ENCODE measurements around the gene CEP63. TPM values are rescaled to one million over a fixed set of nuclear protein-coding genes. Genes with fewer than 3 reads are reported as not detected.

CEP63 gene
- polyA plus RNA-seq, 2 donors = 10.1 to 11.7 TPM

- Histone ChIP-seq H3K4me1 (ENCODE audit: control insufficient read depth in 2 of 2, insufficient read depth in 2 of 2, low read length in 1 of 2) (peaks cover 0 to 4% of the 10 kb centered on the region in 2 donors), H3K4me3 (ENCODE audit: low read depth in 1 of 2, low read length in 2 of 2) (no peak overlapping the region), H3K27ac (ENCODE audit: low read depth in 2 of 2, low read length in 1 of 2) (peak overlapping the region; percentile 57 to 59), H3K9me3 (ENCODE audit: control insufficient read depth in 2 of 2, insufficient read depth in 1 of 2, low read depth in 1 of 2, low read length in 1 of 2) (no peaks in the 10 kb centered on the region), H3K36me3 (ENCODE audit: control insufficient read depth in 2 of 2, insufficient read depth in 2 of 2, low read length in 1 of 2) (no peaks in the 10 kb centered on the region), H3K27me3 (ENCODE audit: control insufficient read depth in 1 of 2, insufficient read depth in 2 of 2, low read length in 2 of 2) (no peaks in the 10 kb centered on the region)
- WGBS, 2 donors = 32 to 33% methylated on average over 13 of the region's 13 CpGs
Measured at GRCh38 chr3:134464064-134464688, 21.7 kb upstream of the CEP63 start.

- Histone ChIP-seq H3K27ac (ENCODE audit: low read depth in 2 of 2, low read length in 1 of 2) (peak overlapping the region; percentile 57 to 59), H3K4me3 (ENCODE audit: low read depth in 1 of 2, low read length in 2 of 2) (no peak overlapping the region), H3K36me3 (ENCODE audit: control insufficient read depth in 2 of 2, insufficient read depth in 2 of 2, low read length in 1 of 2) (no peaks in the 10 kb centered on the region), H3K9me3 (ENCODE audit: control insufficient read depth in 2 of 2, insufficient read depth in 1 of 2, low read depth in 1 of 2, low read length in 1 of 2) (no peaks in the 10 kb centered on the region), H3K27me3 (ENCODE audit: control insufficient read depth in 1 of 2, insufficient read depth in 2 of 2, low read length in 2 of 2) (no peaks in the 10 kb centered on the region), H3K4me1 (ENCODE audit: control insufficient read depth in 2 of 2, insufficient read depth in 2 of 2, low read length in 1 of 2) (peaks cover 0 to 4% of the 10 kb centered on the region in 2 donors)
- WGBS, 2 donors = 70 to 79% methylated on average over 8 of the region's 8 CpGs
Measured at GRCh38 chr3:134464689-134465365, 21.0 kb upstream of the CEP63 start.

GRCh38 chr3:134466331-134466730 is 19.5 kb upstream of the CEP63 start:
- H3K4me1 ChIP-seq (ENCODE audit: control insufficient read depth in 2 of 2, insufficient read depth in 2 of 2, low read length in 1 of 2) = peaks cover 0 to 5% of the 10 kb centered on the region in 2 donors
- H3K9me3 ChIP-seq (ENCODE audit: control insufficient read depth in 2 of 2, insufficient read depth in 1 of 2, low read depth in 1 of 2, low read length in 1 of 2) = no peaks in the 10 kb centered on the region
- H3K27ac ChIP-seq (ENCODE audit: low read depth in 2 of 2, low read length in 1 of 2) = no peak overlapping the region
- no peaks in the 10 kb centered on the region for H3K27me3 ChIP-seq (ENCODE audit: control insufficient read depth in 1 of 2, insufficient read depth in 2 of 2, low read length in 2 of 2)
- WGBS, 2 donors = 30 to 64% methylated on average over 1 of the region's 1 CpG
- H3K36me3 ChIP-seq (ENCODE audit: control insufficient read depth in 2 of 2, insufficient read depth in 2 of 2, low read length in 1 of 2) = no peaks in the 10 kb centered on the region
- H3K4me3 ChIP-seq (ENCODE audit: low read depth in 1 of 2, low read length in 2 of 2) = no peak overlapping the region

- Histone ChIP-seq H3K9me3 (ENCODE audit: control insufficient read depth in 2 of 2, insufficient read depth in 1 of 2, low read depth in 1 of 2, low read length in 1 of 2) (no peaks in the 10 kb centered on the region), H3K4me3 (ENCODE audit: low read depth in 1 of 2, low read length in 2 of 2) (no peak overlapping the region), H3K4me1 (ENCODE audit: control insufficient read depth in 2 of 2, insufficient read depth in 2 of 2, low read length in 1 of 2) (peaks cover 0 to 10% of the 10 kb centered on the region in 2 donors), H3K36me3 (ENCODE audit: control insufficient read depth in 2 of 2, insufficient read depth in 2 of 2, low read length in 1 of 2) (no peaks in the 10 kb centered on the region), H3K27ac (ENCODE audit: low read depth in 2 of 2, low read length in 1 of 2) (no peak overlapping the region), H3K27me3 (ENCODE audit: control insufficient read depth in 1 of 2, insufficient read depth in 2 of 2, low read length in 2 of 2) (no peaks in the 10 kb centered on the region)
- 88 to 94% methylated on average over 4 of the region's 4 CpGs for WGBS, 2 donors
Measured at GRCh38 chr3:134468519-134468918, 17.3 kb upstream of the CEP63 start.

- Histone ChIP-seq H3K36me3 (ENCODE audit: control insufficient read depth in 2 of 2, insufficient read depth in 2 of 2, low read length in 1 of 2) (no peaks in the 10 kb centered on the region), H3K9me3 (ENCODE audit: control insufficient read depth in 2 of 2, insufficient read depth in 1 of 2, low read depth in 1 of 2, low read length in 1 of 2) (no peaks in the 10 kb centered on the region), H3K4me3 (ENCODE audit: low read depth in 1 of 2, low read length in 2 of 2) (no peak overlapping the region), H3K27me3 (ENCODE audit: control insufficient read depth in 1 of 2, insufficient read depth in 2 of 2, low read length in 2 of 2) (no peaks in the 10 kb centered on the region), H3K27ac (ENCODE audit: low read depth in 2 of 2, low read length in 1 of 2) (peak overlapping the region in 1 of 2 donors; percentile 7), H3K4me1 (ENCODE audit: control insufficient read depth in 2 of 2, insufficient read depth in 2 of 2, low read length in 1 of 2) (peaks cover 5 to 9% of the 10 kb centered on the region in 2 donors)
- WGBS, 2 donors = 53 to 63% methylated on average over 8 of the region's 8 CpGs
Measured at GRCh38 chr3:134471521-134472193, 14.2 kb upstream of the CEP63 start.

- Histone ChIP-seq H3K27me3 (ENCODE audit: control insufficient read depth in 1 of 2, insufficient read depth in 2 of 2, low read length in 2 of 2) (no peaks in the 10 kb centered on the region), H3K4me3 (ENCODE audit: low read depth in 1 of 2, low read length in 2 of 2) (no peak overlapping the region), H3K27ac (ENCODE audit: low read depth in 2 of 2, low read length in 1 of 2) (no peak overlapping the region), H3K4me1 (ENCODE audit: control insufficient read depth in 2 of 2, insufficient read depth in 2 of 2, low read length in 1 of 2) (peaks cover 5 to 13% of the 10 kb centered on the region in 2 donors), H3K36me3 (ENCODE audit: control insufficient read depth in 2 of 2, insufficient read depth in 2 of 2, low read length in 1 of 2) (no peaks in the 10 kb centered on the region), H3K9me3 (ENCODE audit: control insufficient read depth in 2 of 2, insufficient read depth in 1 of 2, low read depth in 1 of 2, low read length in 1 of 2) (no peaks in the 10 kb centered on the region)
- 97 to 98% methylated on average over 6 of the region's 6 CpGs for WGBS, 2 donors
Measured at GRCh38 chr3:134472831-134473230, 13.0 kb upstream of the CEP63 start.

GRCh38 chr3:134473868-134474546 is 11.8 kb upstream of the CEP63 start:
- Histone ChIP-seq H3K36me3 (ENCODE audit: control insufficient read depth in 2 of 2, insufficient read depth in 2 of 2, low read length in 1 of 2) (no peaks in the 10 kb centered on the region), H3K27me3 (ENCODE audit: control insufficient read depth in 1 of 2, insufficient read depth in 2 of 2, low read length in 2 of 2) (no peaks in the 10 kb centered on the region), H3K9me3 (ENCODE audit: control insufficient read depth in 2 of 2, insufficient read depth in 1 of 2, low read depth in 1 of 2, low read length in 1 of 2) (no peaks in the 10 kb centered on the region), H3K4me3 (ENCODE audit: low read depth in 1 of 2, low read length in 2 of 2) (no peak overlapping the region), H3K4me1 (ENCODE audit: control insufficient read depth in 2 of 2, insufficient read depth in 2 of 2, low read length in 1 of 2) (peaks cover 5 to 13% of the 10 kb centered on the region in 2 donors), H3K27ac (ENCODE audit: low read depth in 2 of 2, low read length in 1 of 2) (no peak overlapping the region)
- WGBS, 2 donors = 15 to 24% methylated on average over 8 to 9 of the region's 9 CpGs

GRCh38 chr3:134474956-134475355 is 10.9 kb upstream of the CEP63 start:
- H3K36me3 ChIP-seq (ENCODE audit: control insufficient read depth in 2 of 2, insufficient read depth in 2 of 2, low read length in 1 of 2) = no peaks in the 10 kb centered on the region
- no peaks in the 10 kb centered on the region for H3K9me3 ChIP-seq (ENCODE audit: control insufficient read depth in 2 of 2, insufficient read depth in 1 of 2, low read depth in 1 of 2, low read length in 1 of 2)
- 79 to 87% methylated on average over 5 of the region's 5 CpGs for WGBS, 2 donors
- no peak overlapping the region for H3K4me3 ChIP-seq (ENCODE audit: low read depth in 1 of 2, low read length in 2 of 2)
- H3K27ac ChIP-seq (ENCODE audit: low read depth in 2 of 2, low read length in 1 of 2) = no peak overlapping the region
- H3K27me3 ChIP-seq (ENCODE audit: control insufficient read depth in 1 of 2, insufficient read depth in 2 of 2, low read length in 2 of 2) = no peaks in the 10 kb centered on the region
- peaks cover 5 to 13% of the 10 kb centered on the region in 2 donors for H3K4me1 ChIP-seq (ENCODE audit: control insufficient read depth in 2 of 2, insufficient read depth in 2 of 2, low read length in 1 of 2)

- Histone ChIP-seq H3K4me3 (ENCODE audit: low read depth in 1 of 2, low read length in 2 of 2) (no peak overlapping the region), H3K9me3 (ENCODE audit: control insufficient read depth in 2 of 2, insufficient read depth in 1 of 2, low read depth in 1 of 2, low read length in 1 of 2) (no peaks in the 10 kb centered on the region), H3K36me3 (ENCODE audit: control insufficient read depth in 2 of 2, insufficient read depth in 2 of 2, low read length in 1 of 2) (peaks cover 0 to 5% of the 10 kb centered on the region in 2 donors), H3K4me1 (ENCODE audit: control insufficient read depth in 2 of 2, insufficient read depth in 2 of 2, low read length in 1 of 2) (peaks cover 5 to 13% of the 10 kb centered on the region in 2 donors), H3K27me3 (ENCODE audit: control insufficient read depth in 1 of 2, insufficient read depth in 2 of 2, low read length in 2 of 2) (no peaks in the 10 kb centered on the region), H3K27ac (ENCODE audit: low read depth in 2 of 2, low read length in 1 of 2) (peak overlapping the region; percentile 79 to 80)
- 31 to 60% methylated on average over 4 of the region's 4 CpGs for WGBS, 2 donors
Measured at GRCh38 chr3:134476306-134476705, 9.6 kb upstream of the CEP63 start.
